Activated T-cell treated with anti-CD3 and anti-CD28 coated beads for 4 hours (primary cell): Measurements from ENCODE around the gene GPR119.
"Not testable (repeated sequence)": the region's sequence is repeated elsewhere in the genome, so short reads cannot be mapped to it uniquely, and the experiment has no call there.

Experiments
- DNase-seq: peaks from one replicate; pipeline ENCODE4 v3.0.0-alpha.2; 2020

The GPR119 gene

DNA sequence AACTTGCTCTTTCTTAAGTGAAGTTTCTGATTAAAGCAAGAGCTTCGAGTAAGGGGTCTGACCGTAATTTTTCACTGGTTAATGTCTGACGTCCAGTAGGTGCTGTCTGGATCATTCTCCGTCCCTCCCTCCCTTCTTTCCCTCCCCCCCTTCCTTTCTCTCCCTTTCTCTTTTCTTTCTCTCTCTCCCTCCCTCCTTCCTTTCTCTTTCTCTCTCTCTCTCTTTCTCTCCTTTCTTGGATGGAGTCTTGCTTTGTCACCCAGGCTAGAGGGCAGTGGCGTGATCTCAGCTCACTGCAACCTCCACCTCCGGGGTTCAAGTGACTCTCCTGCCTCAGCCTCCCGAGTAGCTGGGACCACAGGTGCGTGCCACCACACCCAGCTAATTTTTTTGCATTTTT is 46.6 kb downstream of the GPR119 start:
- DNase-seq = not testable (repeated sequence)

DNA sequence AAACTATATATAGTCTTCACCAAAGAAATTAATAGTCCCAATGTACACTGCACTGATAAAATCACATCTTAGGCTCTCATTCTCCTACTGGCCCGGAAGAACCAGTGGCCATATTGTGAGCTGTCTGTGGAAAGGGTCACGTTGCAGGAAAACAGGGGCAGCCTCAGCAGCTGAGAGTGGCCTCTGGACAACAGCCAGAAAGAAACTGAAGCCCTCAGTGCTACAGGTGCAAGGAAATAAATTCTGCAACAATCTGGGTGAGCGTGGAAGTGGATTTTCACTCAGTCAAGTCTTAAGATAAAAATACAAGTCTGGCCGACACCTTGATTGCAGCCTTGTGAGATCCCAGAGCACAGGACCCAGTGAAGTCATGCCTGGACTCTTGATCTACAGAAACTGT is 48.9 kb downstream of the GPR119 start:
- no peak for DNase-seq
